SKM-1 treated with dmso at 0.1 percent for 144 hours (cell line): ENCODE data around the gene CDKN2B-AS1.
"Not testable (repeated sequence)": the region's sequence is repeated elsewhere in the genome, so short reads cannot be mapped to it uniquely, and the experiment has no call there.

Source experiments
- DNase-seq: peaks from one replicate; lab custom pipeline; 2025; ENCODE audit not compliant: unreplicated experiment; lab: John Stamatoyannopoulos, UW

The CDKN2B-AS1 gene

DNA sequence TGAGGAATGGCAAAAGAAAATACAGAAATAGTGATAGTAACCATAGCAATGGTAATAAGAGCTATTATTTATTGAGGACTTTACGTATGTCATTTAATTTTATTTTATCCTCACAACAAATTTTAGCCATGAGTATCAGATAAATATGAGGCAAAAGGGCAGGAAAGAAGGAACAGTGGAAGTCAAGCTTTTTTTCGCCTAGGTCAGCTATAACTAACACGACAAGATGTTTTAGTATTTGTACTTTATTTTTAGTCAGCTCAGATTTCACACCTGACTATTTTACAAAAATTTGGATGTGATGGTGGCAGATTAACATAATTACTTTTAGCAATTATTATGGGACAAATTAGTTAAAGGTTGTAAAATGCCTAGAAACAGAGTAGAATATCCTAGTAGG, 49.3 kb downstream of the CDKN2B-AS1 start:
- no peak for DNase-seq

DNA sequence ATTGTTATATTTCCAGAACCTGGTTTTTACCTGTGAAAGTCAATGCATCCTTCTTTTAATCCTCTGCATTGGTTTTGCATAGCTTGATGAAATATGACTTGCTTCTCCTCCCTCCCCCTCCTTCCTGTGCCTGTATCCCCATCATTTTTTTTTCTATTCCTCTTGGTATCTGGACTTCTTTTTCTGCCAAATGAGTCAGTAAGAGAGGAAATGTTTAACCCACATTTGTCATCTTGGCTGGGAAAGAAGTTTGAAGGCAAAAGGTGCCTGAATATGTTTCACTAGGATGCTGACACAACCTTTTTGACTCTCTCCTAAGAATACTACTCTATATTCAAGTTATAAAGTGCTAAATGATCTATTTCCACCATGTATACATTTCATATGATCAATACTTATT, 50.0 kb downstream of the CDKN2B-AS1 start:
- no peak for DNase-seq

DNA sequence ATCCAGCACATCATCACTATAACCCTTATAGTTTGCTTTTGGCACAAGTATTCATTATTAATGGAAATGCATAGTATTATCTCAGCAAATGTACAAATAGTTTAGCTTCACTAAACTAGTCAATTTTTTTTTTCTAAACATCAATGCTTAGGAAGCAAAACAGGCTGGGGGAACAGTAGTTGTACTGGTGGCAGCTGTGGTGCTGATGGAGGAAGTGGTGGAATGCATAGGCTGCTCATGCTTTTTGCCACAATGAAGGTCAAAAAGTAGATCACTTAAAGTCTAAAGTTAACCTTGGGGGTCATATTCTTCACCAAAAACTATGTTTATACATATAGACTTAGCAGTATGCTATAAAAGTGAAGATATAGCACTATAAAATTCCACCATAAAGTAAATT, 50.8 kb downstream of the CDKN2B-AS1 start:
- no peak for DNase-seq

DNA sequence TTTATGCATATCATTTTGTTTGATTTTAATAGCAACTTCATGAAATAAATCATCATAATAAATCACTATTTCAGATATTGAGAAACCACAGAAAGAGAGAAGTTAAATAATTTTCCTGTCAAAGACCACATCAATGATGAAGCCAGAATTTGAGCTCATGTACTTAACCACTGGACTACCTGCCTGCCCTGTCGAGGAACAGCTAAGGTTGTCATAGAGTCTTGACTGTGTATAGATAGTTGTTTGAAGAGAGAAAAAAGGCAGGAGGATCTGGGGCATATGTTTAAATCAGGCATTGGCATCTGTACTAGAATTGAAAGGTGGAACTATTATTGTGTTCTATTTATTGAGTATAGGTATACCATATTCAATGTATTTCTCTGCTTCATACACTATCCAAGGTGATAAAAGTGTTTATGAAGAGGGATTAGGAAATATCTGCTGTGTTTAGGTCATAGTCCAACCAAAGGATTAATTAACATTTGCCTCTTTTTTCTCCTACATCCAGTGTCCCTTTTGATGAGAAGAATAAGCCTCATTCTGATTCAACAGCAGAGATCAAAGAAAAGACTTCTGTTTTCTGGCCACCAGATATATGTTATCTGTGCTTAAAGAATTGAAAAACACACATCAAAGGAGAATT, 51.8 kb downstream of the CDKN2B-AS1 start:
- DNase-seq = no peak

DNA sequence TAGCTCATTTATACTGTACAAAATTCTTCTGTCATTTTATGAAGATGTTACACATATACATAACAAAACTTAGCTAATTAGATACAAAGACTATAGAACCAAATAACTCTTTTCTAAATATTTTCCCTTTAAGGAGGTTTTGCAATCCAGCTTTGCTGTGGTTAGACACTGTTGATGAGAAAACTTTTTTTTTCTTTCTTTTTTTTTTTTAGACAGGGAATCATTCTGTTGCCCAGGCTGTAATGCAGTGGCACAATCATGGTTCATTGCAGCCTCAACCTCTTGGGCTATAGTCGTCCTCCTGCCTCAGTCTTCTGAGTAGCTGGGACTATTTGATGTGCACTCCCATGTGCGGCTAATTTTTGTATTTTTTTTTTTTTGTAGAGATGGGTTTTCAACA, 53.0 kb downstream of the CDKN2B-AS1 start:
- no peak for DNase-seq

DNA sequence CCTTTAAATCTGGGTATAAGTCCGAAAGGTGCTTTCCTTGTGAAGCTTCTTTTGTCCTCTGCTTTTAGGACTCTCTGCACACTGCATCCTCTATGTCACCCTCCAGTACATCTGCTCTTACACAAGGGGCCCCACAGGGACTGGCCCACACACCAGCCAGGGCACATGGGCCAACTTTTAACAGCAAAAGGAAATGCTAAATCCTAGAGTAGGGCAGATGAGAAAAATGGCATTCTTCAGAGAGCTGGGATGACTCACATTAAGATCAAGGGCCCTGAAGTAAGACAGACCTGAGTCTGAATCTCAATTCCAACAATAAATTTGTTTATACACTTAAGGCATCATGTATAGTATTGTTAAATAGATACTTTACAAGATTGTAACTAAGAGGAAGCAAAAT, 54.8 kb downstream of the CDKN2B-AS1 start:
- no peak for DNase-seq

DNA sequence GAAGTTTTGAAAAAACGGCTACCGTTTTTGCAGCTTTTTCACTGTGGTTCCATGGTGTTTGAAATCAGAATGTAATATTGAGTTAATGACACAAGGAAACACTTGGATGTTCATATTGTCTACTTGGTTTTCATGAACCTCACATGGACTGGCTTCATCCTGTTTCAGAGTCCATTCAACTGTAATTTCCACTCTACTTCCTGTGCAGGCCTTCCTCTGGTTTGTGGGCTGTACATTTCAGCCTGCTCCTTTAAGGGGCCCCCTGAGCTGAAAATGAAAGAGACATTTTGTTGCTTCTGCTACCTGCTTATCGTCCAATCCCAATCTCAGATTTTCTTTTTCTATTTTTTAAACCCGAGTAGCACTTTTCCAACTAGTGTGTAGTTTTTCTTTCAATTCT, 56.3 kb downstream of the CDKN2B-AS1 start:
- peak; percentile 50 for DNase-seq

DNA sequence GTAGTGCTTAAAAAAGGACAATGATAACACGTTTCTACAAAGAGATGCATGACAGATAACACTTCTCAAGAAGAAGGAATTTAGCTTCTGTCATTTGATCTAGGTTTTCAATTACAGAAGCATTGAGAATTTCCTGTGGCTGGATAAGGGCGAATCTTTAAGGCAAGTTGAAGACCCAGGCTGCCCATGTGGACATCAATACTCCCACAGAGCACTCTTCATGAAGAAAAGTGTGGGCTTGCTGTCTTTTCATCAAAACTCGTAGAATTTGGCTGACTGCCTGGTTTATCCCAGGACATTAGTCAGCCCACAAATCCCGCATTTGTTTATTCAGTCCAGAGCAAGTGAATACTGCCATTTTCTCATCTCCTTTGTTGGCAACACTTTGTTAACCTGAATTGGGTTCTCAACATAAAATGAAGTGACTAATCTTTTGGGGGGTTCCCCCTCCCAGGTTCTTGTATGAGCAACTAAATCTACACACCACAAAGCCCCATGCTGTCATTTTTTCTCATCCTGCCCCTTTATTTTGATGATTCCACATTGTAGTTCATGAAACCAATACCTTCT, 57.9 kb downstream of the CDKN2B-AS1 start:
- no peak for DNase-seq

DNA sequence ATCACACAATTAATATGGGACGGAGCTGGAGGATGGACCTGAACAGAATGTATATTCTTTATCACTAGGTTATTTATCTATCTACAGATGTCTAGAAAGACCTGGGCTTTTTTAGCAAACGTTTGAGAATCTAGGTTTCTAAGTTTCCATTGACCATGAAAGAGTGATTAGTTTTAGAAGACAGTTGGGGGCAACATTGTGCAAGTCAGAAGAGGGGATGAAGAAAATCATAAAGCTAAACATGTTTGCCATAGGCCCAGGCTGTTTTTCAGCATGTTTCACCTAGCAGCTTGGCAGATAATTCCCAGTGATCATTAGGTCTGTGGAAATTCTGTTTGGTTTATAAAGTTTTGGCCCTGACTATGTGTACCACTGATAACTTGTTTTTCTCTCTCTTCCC, 58.6 kb downstream of the CDKN2B-AS1 start:
- no peak for DNase-seq

DNA sequence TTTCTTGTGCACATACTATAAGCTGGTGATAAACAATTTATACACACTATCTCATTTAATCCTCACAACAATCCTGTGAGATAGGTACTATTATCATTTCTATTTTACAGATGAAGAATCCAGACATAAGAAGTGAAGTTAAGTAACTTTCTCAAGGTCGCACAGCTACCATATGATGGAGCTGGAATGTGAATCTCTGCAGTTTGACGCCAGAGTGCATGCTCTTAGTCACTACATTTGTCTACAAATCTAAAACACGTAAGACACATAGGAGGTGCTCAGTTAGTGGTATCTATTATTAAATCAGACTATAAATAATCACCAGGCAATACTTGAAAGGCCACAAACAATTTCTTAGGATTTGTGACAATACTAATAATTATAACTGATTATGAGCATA, 59.5 kb downstream of the CDKN2B-AS1 start:
- DNase-seq = no peak

DNA sequence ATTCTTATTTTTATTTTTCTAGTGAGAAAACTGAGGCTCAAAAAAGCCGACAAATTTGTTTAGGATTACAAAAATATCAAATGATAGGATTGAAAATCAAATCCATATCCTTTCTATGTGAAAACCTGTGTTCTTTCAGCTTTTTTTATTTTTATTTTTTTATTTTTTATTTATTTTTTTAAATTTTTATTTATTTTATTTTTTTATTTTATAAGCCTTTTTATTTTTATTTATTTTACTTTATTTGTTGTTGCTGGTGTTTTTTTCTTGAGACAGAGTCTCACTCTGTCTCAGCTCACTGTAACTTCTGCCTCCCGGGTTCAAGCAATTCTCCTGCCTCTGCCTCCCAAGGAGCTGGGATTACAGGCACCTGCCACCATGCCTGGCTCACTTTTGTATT, 59.9 kb downstream of the CDKN2B-AS1 start:
- DNase-seq = no peak

DNA sequence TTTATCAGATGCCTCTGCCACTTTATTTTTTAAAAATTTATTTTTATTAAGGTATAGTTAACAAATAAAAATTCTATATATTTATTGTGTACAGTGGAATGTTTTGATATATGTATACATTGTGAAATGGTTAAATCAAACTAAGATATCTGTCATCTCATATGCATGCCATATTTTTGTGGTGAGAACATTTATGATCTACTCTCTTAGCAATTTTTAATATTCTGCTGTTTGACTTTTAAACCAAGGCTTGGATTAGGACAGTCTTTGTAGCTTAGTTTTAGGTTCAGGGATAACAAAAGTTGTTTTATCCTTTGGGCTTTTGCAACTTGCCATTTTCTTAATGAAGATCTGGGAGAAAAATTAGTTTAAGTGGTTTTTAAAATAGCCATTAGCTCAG, 60.5 kb downstream of the CDKN2B-AS1 start:
- no peak for DNase-seq

DNA sequence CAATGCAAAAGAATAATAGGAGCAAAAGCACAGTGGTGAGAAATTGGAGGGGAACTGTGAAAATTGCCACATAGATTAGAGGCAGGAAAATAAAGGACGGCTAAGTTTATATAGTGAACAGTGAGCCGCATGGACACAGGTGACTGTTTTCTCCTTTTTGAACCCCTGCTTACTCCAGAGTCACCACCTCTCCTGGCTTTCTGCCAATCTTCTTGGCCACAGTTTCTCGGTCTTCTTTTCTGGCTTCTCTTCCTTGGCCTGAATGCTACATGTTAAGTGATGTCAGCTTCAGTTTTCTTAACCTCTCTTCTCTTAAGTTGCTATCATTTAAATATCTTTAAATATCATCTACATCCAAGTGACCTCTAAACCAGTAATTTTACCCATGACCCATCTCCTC, 61.8 kb downstream of the CDKN2B-AS1 start:
- DNase-seq = no peak

DNA sequence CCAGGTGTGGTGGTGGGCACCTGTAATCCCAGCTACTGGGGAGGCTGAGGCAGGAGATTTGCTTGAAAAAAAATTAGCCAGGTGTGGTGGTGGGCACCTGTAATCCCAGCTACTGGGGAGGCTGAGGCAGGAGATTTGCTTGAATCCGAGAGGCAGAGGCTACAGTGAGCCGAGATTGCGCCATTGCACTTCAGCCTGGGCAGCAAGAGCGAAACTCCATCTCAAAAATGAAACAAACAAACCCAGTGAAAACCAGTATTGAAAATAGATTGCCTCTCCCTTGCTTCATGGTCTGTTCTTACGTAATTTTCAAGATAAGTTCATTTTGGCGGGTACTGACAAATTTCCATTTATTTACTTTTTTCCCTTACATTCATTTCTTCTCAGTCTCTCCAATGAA, 63.4 kb downstream of the CDKN2B-AS1 start:
- DNase-seq = not testable (repeated sequence)

DNA sequence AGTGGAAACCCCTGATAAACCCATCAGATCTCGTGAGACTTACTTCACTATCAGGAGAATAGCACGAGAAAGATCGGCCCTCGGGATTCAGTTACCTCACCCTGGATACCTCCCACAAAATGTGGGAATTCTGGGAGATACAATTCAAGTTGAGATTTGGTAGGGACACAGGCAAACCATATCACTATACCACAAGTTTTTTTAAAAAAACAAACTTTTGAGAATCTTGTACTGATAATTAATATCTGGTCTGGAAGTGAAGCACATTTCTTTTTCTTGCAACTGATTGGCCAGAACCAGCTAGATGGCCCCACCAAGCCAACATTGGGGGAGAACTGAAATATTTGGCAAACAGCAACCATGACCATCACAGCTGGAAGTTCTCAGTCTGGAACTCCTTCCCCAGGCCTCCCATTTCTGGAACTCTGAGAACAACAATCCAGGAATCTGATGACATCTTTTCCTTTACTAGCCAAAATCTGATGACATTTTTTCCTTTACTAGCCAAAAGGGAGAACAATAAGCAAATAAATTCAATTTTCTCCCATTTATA, 66.3 kb downstream of the CDKN2B-AS1 start:
- DNase-seq = no peak

DNA sequence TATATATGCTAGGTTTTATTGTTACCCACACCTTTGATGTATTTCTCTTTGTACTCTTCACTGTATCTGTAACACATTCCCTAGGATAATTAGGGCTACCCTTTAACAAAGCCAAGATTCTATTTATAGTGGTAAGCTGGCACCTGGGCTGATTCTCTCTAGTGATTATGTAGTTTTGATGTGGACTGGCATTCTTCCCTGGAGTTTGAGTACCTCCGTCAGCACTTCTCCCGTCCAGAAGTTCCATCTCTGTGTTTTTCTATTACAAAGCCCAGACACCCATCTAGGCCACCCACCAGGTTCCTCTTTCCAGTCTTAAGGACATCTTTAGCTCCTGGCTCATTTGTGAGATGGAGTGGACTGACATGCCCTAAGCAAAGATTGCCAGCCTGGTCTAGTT, 70.4 kb downstream of the CDKN2B-AS1 start:
- DNase-seq = no peak

DNA sequence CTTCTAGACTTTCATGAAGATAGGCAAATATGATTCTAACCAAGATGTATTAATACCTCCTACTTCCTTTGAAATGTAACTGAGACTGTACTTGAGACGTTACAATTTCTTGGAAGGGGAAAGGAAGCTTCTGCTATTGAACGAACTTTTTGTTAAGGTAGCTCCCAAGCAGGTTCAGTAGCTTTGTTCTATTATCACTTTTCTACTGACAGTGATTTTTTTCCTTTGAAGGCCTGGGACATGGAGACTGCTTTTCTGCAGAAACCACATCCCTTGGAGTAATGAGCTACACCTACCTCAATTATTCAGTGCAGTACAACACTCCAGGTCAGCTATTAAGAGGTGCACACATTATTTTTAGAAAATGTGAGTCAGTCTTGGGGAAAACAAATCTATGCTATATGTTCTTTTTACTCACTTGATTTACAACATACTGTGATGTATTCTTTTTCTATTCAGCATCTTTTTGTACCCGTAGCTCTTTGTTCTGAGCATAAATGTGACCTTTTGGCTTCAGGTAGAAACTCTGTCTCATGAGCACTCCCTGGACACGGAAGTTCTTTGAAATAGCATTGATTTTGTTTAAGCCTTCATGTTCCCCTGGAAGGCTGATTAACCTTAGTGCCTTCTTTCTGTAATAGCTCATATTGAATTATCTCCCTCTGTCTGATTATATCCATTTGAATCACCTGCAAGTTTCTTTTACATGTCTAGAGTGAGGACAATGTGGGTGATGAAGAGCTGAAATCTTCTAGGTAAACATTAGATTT, 71.0 kb downstream of the CDKN2B-AS1 start:
- DNase-seq = no peak

DNA sequence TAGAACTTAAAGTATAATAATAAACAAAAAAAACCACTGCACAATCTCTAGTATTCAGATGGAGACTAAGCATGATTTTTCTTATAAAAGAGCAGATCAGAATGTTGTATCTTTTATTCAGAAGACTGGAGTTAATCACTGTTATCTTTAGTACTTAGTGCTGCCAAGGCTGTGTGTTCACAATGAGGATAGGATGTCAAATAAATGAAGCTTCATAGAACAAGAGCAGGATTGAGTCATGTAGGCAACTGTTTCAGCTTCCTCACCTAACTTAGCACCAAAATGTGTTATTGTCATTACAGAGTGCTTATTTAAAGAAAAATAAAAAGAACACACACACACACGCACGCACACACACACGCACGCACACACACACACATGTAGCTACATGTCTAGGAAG, 72.6 kb downstream of the CDKN2B-AS1 start:
- DNase-seq = no peak

DNA sequence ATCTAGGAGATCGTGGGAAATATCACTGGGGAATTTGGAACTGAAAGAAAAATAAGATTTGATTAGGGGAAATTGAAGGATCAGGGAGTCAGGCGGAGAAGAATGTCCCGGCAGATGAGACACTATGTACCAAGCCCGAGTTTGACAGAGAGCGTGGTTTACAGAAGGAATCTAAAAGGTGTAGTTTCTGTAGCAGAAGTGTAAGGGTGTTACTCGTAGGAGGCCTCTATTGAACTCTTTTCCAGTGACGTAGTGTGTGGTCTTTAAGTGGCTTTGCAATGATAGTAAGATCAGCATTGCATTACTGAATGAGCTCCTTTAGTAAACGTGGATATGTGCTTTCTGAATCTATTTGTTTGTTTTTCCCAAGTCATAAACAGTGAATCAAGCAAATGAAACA, 73.8 kb downstream of the CDKN2B-AS1 start:
- no peak for DNase-seq

DNA sequence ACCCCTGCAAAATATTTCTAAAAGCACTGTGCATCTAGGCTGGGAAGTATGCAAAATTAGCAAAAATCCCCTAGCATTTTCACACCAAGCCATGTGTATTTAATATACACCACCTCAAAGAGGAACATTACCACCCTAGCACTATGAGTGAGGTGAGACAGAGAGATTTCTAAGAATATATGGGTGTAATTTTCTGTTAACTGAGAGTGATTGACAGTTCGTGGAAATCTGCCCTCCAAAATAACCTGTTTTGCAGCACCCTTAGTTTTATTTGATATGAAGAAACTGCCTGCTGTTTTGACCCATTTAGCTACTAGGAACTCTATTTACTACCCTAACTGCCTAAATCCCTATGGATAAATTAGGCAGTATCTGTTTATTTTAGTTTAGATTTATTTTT, 78.8 kb downstream of the CDKN2B-AS1 start:
- DNase-seq = no peak

DNA sequence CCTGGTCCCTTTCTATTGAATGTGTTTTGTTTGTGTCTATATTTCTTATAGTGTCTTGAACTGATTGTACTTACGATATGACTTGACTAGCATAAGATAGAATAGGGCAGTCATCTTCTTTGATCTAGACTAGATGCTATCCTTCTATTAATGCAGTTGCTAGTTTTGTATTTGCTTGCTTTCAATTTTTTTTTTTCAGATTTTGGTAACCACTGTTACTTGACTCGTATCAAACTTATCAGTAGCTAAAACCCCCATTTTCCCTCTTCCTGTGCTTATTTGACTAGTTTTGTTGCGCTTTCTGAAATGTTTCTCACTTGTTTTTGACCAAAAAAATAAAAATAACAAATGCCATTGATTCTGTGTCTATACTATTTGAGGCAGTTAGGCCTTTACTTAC, 83.5 kb downstream of the CDKN2B-AS1 start:
- no peak for DNase-seq

DNA sequence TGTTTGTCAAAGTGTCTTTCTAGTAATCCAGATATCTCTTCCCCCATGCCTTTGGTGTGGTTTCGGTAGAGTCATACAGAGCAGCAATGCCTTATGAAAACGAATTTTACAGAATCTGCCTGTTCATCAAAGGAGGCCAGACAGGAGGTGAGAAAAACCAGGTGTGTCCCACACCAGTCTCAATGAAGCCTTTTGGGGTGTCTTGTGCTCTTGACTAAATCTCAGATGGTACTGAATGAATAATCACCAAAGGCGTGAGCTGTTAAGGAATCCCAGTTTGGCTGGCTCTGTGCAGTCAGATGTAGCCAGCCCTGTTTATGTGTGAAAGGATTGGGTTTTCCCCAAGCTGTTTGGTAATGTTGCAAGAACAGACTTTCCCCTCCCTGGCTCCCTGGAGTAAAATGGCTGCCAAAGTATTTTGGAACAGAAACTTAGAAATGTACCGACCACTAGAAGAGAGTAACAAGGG, 85.3 kb downstream of the CDKN2B-AS1 start:
- no peak for DNase-seq
